GM19035 (cell line): ENCODE measurements around the gene PXYLP1.

Source experiments
- ATAC-seq: cut with Tn5 transposase; IDR thresholded peaks from one replicate; pipeline ENCODE4 v1.9.1; 2021; ENCODE audit not compliant: unreplicated experiment

The PXYLP1 gene

DNA sequence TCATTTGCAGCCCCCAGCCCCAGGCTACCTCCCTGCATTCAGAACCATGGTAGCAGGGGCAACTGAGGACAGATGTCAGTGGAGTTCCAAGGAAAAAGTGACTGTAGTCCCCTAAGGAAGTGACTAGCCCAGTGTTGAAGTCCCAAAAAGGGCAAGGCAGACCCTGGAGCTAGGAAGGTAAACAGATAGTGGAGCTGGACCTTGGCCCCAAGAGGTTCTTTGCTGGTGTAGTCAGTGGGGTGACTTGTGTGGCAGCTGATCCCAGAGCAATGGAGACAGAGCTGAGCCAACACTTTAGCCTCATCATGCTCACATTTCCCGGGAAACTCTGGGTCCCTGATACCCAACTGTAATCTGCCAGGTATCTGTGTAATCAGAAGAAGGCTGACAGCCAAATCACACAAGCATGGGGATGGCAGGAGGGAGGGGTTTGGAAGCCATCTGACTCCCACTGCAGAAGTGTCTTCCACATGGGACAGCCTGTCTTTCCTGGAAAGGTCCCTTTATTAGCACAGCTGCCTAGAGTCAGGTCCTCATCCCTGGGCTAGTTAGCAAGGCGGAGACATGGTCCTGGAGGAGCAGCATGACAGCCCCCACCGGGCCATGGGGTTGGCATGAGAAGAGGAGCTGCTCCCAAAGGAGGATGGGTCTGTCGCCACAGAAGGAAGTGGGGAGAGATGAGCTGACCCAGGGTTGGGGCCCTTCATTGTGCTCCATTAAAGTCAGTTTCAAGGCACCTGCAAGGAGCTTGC is 39.8 kb downstream of the PXYLP1 start:
- ATAC-seq = no peak

DNA sequence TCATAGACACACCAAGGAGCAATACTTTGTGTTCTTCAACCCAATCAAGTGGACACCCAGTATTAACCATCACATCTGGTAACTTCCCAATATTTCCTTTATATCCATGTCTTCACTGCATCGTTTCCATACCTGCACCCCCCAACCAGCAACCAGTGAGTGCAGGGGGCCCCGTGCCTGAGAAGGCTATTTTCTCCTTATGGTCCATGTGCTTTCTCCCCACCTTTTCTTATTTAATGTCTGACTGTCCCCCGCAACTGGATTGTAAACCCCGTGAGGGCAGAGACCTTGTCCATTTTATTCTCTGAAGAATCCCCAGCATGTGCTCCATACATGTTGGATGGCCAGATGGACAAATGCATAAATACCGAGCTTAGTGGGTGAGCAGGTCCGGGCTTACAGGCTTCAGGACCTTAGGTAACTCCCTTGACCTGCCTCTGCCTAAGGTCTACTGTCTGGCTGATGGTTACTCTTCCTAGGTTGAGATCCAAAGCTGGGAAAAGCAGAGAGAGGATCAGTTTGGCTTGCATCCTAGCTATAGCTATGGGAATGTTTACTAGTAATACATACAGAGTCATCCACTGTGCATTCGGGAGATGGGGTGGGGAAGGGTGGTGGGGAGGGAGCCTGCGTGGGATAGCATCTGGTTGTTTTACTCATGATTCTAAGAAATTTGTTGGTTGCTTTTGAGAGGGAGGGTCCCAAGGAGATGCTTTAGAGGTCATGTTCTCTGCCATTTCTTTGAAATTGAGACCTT is 41.5 kb downstream of the PXYLP1 start:
- no peak for ATAC-seq

DNA sequence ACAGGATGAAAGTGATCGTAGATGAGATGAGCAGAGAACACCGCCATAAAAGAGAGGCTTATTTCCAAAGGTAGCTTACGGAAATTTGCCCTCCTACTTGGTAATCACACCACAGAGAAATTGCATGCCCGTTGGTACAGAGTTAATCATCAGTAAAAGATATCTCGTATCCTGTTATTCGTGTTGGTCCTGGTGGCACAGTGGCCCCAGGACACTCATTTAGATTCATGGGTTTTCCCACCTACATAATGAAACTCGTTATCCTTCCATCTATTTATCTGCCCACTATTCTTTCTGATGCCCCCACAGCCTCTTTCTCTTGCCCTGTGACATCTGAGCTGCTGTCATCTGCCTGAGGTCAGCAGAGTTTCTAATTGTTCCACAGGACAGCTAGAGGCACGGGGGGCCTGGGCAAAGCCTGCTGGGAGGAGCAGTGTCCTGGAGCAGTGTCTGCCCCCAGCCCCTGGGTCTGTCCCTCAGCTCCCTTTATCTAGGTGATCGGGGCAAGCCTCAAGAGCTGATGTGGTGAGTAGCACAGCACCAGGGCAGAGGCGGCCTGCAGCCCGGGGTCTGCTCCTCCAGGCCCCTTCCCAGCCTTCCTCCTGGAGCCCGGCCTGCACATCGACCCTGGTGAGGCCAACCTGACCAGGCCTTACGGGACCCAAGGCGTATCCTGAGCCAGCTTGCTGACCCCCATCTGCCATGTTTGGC is 42.2 kb downstream of the PXYLP1 start:
- ATAC-seq = no peak

DNA sequence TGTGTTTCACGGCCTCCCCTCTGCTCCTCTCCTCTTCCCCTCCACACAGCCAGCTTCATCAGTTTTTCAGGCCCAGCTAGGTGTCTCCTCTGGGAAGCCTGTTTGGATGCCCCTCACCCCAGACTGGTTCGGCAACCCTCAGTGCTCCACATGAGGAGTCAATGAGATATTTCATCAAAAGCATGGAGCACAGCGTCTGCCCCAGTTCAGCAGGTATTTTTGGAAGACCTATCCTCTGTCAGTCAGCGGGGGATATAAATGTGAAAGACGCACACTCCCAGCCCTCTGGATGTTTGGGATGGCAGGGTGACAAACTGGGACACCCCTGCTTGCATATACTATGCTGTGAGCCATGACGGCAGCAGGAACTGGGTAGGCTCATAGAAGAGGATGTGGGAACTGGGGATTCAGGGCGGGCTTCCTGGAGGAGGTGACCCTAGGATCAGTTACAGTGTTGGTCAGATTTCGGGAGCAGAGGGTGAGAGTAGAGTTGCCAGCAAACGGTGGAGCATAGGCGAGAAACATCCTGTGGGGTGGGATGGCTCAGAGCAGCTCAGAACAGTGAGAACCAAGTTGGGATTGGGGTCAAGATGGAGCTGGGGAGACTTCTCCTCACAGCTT is 42.9 kb downstream of the PXYLP1 start:
- ATAC-seq = no peak

DNA sequence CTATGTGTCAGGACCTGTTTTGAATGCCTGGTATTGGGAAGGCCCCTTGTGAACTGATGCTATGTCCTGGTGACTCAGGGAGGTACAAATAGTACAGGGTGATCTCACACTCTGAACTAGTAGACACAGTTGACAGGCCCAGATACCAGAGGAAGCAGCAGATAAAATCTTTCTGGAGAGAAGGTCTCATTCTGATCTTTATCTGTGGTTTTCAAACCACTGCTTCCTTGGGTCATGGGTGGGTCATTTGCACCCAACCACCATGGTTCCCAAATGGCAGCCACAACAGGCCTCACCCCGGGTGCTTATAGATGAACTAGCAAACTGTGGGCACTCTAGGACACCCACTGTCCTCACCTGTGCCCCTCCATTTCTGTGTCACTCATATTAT is 43.4 kb downstream of the PXYLP1 start:
- ATAC-seq = no peak

DNA sequence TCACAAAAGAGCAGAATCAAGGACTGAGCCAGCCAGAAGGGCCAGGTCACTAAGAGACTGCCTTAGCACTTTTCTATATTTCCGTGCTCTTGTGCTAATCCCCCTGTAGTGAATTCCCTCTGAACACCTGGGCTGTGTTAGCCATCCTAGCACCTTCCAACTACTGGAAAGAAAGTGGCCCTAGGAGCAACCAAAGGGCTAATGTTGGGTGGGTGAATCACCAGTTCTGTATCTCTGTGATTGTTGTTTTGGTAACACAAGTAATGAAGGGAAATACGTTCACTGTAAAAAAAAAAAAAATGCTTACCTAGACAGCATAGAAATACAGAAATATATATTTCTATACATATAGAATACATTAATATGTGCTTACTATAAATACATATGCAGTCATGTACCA is 43.9 kb downstream of the PXYLP1 start:
- ATAC-seq = no peak

DNA sequence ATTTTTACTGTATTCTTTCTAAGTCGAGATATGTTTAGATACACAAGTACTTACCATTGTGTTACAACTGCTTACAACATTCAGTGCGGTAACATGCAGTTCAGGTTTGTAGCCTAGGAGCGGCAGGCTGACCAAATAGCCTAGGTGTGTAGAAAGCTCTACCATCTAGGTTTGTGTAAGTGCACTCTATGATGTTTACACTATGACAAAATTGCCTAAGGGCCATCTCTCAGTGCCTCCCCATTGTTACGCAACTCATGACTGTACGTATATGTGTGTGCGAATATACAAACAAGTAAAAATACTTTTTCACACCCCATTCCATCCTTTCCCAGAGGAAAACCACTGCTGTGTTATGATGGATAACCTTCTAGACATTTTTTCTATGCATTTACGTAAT is 44.3 kb downstream of the PXYLP1 start:
- ATAC-seq = no peak

DNA sequence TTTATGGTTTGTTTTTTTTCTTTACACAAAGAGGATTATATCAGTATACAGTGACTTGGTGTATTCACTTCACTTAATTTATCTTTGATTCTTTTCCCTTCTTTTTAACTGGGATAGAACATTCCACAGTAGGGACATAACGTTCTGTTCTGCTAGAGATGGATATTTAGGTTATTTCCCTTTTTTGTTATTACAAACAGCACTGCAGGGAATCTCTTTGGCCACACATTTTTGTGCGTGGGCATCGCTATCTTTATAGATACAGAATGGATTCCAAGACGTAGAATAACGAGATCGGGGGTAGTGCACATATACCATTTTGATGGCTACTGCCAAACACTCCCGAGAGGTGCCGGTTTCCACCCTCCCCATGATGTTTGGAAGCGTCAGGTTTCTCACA is 44.8 kb downstream of the PXYLP1 start:
- ATAC-seq = no peak

DNA sequence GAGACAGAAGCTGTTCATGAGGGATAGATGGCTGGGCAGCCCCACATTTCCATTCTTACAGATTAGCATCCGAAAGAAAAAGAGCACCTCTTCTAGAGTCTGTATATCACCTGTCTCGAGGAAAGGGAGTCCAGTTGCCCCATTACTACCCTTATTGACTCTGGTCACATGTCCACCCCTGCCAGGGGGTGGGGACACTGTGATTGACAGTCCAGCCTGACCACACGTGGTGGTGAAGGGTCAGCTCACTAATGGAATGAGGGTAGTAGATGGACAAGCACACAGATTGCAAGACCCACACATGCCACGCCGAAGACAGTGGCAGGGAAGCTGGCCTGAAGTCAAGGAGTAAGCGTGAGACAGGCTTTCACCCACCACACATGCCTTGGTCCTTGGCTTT is 45.8 kb downstream of the PXYLP1 start:
- no peak for ATAC-seq

DNA sequence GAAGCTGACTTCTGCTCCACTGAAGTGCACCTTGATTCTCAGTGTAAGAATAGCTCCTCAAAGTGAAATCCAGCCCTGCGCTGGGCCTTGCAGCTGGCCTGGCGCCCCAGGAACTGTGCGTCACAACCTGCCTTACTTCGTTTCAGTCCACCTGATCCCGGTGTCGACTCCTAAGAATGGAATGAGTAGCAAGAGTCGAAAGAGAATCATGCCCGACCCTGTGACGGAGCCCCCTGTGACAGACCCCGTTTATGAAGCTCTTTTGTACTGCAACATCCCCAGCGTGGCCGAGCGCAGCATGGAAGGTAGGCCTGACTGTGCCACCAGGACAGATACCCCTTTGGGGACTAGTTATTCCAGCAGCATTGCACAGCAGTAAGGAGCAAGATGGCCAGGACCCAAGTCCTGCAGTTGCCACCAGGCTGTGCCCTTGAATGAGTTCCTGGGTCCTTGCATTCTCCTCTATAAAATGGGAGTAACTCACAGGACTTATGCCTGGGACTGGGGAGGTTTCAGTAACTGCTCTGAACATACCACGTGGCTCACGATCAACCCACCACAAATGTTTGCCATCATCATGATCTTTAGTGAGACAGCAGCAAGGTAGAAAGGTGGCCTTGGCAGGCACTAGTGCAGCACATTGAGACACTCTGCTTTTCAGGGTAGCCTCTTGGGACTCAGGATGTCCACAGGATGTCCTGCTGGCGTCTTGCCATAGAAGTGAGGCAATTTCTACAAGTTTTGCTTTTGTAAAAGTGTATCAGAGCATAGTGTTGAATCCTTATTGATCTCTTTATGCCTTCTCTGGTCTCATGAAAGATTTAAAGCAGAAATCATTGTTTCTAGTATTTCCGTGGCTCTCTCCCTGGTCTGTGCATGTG is 46.8 kb downstream of the PXYLP1 start:
- ATAC-seq = no peak

DNA sequence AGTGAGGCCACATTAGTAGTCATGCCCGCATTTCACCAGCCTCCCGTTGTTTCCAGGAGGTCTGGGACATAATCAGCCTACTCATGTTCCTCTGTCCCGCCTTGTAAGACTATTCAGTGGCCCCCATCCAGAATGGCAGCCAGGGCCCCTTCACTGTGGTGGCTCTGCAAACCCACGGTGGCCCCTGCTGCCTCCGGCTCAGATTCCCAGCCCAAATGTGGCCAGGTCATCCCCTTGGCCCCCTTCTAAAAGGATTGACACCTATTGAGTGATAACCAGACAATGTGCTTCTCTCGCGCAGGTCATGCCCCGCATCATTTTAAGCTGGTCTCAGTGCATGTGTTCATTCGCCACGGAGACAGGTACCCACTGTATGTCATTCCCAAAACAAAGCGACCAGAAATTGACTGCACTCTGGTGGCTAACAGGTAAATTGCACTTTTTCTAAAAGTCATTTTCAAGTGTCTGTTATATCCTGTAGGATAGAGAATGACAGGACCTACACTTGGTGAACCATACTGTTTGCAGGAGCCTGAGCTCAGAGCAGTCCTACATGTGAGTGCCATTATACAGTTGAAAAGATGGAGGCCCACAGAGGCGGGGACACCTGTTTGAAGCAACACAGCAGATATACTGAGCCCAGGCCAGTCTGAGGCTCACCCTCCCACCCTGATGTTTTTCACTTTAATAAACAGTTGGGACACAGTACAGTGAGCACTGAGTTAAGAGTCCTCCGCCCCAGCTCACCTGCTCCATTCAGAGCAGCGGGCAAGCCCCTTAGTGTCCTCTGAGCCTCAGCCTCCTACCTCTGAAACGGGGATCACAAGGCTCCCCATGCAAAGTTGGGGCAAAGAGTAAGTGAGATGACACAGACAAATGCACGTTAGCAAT is 47.7 kb downstream of the PXYLP1 start:
- no peak for ATAC-seq

DNA sequence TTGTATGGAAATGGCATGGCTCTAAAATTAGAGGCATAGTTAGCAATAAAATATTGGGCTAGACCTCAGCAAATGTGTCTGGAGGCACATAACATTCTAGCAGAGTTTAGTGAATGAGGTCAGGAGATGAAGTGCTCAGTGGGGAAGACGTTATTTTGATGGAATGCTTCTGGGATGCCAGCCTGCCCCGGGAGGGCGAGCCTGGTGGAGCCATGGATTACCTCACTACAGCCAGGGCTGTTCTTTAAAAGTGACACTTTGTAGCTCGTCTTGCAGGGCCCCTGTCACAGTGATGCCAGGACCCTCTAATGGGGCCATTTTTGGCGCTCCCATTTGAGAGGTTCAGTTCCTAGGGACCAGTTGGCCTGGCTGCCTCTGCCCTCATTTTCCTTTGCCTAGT is 48.5 kb downstream of the PXYLP1 start:
- ATAC-seq = no peak

DNA sequence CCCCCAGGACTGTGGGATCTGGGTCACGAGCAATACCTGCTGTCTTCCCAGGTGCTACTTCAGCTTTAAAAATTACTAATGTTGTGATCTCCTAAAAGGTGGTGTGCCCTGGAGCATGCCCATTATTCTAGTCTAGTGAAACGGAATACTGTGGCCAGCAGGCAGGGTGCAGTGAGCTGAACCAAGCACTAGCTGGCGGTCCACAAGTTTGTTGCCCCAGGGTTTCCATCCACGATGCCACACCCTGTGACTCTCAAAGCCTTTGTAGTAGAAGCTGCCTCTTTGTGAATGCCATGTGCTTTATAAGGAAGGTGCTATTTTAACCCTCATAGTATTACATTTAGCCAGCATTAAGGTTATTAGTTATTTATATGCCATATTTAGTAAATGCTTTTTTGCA is 49.1 kb downstream of the PXYLP1 start:
- ATAC-seq = no peak

DNA sequence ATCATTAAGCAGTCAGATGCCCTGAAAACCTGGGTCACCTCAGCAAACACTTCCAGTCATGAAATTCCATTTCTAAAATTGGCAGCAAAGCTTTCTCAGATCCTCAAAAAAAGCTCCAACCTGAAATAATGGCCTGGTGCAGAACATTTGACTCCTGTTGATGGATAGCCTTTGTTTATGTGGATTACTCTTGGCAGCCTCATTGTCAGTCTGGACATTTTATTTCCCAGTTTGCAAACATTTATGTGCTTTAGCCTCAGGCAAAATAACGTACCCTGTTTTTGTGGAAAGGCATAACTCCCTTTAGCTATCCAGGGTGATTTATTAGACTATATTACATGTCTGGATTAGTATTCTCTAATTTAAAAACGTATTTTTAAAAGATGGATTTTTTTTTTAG is 53.9 kb downstream of the PXYLP1 start:
- no peak for ATAC-seq

DNA sequence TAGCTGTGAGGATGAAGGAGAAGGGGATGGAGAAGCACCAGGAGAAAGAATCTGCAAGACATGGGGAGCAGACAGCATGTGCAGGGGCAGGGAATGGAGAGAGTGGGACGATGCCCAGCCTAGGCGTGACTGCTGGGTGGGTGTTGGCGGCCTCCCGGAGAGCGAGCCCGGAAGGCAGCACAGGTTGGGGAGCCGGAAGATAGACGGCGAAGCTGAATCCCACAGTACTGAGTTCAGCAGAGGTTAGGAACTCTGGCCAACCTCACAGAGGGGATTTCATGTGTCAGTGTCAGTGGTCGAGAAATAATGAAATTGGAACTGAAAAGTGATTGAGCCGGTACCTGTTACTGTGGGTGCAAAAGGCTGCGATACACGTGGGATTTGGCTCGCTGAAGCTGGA is 55.2 kb downstream of the PXYLP1 start:
- no peak for ATAC-seq

DNA sequence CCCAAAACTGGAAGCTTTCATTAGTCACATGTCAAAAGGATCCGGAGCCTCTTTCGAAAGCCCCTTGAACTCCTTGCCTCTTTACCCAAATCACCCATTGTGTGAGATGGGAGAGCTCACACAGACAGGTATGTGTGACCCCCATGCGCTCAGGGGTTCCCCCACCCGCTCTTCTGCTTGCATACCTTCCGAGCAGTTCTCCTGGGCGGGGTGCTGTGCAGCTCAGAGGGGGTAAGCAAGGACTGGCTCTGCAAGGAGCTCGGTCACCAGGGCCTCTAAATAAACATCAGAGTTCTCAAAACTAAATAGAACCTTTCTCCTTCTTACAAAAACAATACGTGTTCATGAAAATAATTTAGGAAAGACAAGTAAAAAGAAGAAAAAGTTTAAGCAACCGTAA is 55.7 kb downstream of the PXYLP1 start:
- ATAC-seq = no peak

DNA sequence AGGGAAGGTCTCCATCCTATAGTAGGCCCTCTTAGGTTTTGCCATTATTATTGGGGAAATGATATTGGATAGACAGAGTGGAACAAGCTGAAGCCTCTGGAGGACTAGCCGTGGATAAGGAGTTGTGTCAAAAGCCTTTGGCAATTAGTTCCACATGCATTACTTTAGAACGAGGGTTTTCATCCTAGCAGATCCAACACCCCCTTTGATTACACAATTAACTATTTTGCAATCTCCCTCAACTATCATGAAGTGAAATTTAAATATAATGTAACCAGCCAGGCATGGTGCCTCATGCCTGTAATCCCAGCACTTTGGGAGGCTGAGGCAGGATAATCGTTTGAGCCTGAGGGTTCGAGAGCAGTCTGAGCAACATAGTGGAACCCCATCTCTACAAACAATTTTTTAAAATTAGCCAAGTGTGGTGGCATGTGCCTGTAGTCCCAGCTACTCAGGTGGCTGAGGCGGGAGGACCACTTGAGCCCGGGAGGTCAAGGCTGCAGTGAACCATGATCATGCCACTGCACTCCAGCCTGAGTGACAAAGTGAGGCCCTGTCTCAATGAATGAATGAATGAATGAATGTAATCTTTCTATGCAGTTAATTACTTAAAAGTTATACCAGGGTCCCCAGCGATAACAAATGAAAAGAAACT is 56.8 kb downstream of the PXYLP1 start:
- no peak for ATAC-seq

DNA sequence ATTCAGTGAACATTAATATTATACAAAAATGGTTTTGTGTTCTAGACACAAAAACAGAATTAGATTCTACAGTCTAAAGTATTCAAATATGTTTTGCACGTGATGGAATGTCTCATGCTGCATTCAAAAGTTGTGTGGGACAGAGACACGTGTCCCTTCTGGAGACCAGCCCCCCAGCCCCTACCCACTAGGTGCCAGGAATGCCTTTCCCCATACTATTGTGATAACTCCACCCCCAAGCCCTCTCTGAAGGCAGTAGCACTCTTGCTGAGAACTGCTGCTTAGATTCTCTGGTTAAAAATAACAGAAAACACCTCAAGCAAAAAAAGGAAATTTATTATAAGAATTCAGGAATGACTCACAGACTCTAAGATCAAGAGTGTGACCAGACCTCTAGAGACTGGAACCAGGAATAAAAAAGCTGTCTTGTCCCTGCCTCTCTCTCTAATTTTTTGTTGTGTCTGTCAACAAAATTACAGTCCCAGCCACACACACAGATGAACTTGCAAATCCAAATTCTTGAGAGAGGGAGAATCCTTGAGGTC is 57.7 kb downstream of the PXYLP1 start:
- no peak for ATAC-seq
